SK-N-SH (cell line): ENCODE results near the gene ICA1. TPM values are rescaled to one million over a fixed set of nuclear protein-coding genes. Genes with fewer than 3 reads are reported as not detected.

Experiments used
- CTCF ChIA-PET: fragments of 300-600, 350-600 bp; formaldehyde crosslinking; extraction: SDS; loops from one replicate; lab custom pipeline; 2021; lab: Yijun Ruan, JAX
- POLR2A ChIA-PET: fragments of 350-600 bp; sonication (Branson Sonifier 250); formaldehyde crosslinking; extraction: SDS; loops from one replicate; lab custom pipeline; 2020; ENCODE audit warnings: antibody characterized with exemption, inconsistent platforms; lab: Yijun Ruan, JAX
- DNase-seq: peaks from one replicate; pipeline ENCODE4 v3.0.0; 2012
- H2AFZ ChIP-seq: fragments of 200-600 bp; sonication (generic); 2 replicates; pipeline ENCODE4 v1.8.1; 2016; ENCODE audit warnings: antibody characterized with exemption, mild to moderate bottlenecking, low read depth
- H3F3A ChIP-seq: fragments of 200-600 bp; sonication (generic); replicated peaks from 2 replicates; pipeline ENCODE3; 2016; ENCODE audit warnings: antibody characterized with exemption, mild to moderate bottlenecking; ENCODE audit not compliant: insufficient read depth
- H3K27ac ChIP-seq, 2 experiments: fragments of 200-500 bp in 1 of 2; fragments of 200-600 bp in 1 of 2; sonication (Bioruptor generic) in 1 of 2; sonication (generic), shearing (Covaris generic) in 1 of 2; 2 replicates each; pipeline versions ENCODE4 v1.5.1 to v1.6.1; 2014 to 2016; ENCODE audit warnings: low read depth in 2 of 2, inconsistent platforms in 1 of 2, low read length in 1 of 2, mild to moderate bottlenecking in 1 of 2, mixed read lengths in 1 of 2
- H3K27me3 ChIP-seq: fragments of 200-600 bp; sonication (generic), shearing (Covaris generic); 2 replicates; pipeline ENCODE4 v1.6.1; 2016; ENCODE audit warnings: mixed run types; ENCODE audit not compliant: insufficient read depth
- H3K36me3 ChIP-seq, 2 experiments: fragments of 200-500 bp in 1 of 2; fragments of 200-600 bp in 1 of 2; sonication (Bioruptor generic) in 1 of 2; sonication (generic) in 1 of 2; replicated peaks in 1 of 2; 2 replicates each; pipeline versions ENCODE3 to v1.5.1; 2014 to 2016; ENCODE audit warnings: low read length in 1 of 2, mild to moderate bottlenecking in 1 of 2; ENCODE audit not compliant: insufficient read depth in 2 of 2, control insufficient read depth in 1 of 2
- H3K4me1 ChIP-seq, 2 experiments: fragments of 200-500 bp in 1 of 2; fragments of 200-600 bp in 1 of 2; sonication (Bioruptor generic) in 1 of 2; sonication (generic), shearing (Covaris generic) in 1 of 2; 2 replicates each; pipeline versions ENCODE4 v1.5.1 to v1.6.1; 2014 to 2016; ENCODE audit warnings: low read depth in 1 of 2, low read length in 1 of 2, mixed run types in 1 of 2; ENCODE audit not compliant: insufficient read depth in 2 of 2, control insufficient read depth in 1 of 2
- H3K4me2 ChIP-seq: fragments of 200-600 bp; sonication (generic), shearing (Covaris generic); 2 replicates; pipeline ENCODE4 v1.6.1; 2017; ENCODE audit warnings: mixed run types
- H3K4me3 ChIP-seq, 2 experiments: fragments of 200-500 bp in 1 of 2; fragments of 200-600 bp in 1 of 2; sonication (Bioruptor generic) in 1 of 2; sonication (generic), shearing (Covaris generic) in 1 of 2; 2 replicates each; pipeline versions ENCODE4 v1.5.1 to v1.8.1; 2014 to 2016; ENCODE audit warnings: low read depth in 2 of 2, inconsistent platforms in 1 of 2, low read length in 1 of 2, mild to moderate bottlenecking in 1 of 2, mixed read lengths in 1 of 2, moderate library complexity in 1 of 2
- H3K79me2 ChIP-seq: fragments of 200-600 bp; sonication (generic); 2 replicates; pipeline ENCODE4 v1.8.1; 2017; ENCODE audit warnings: mild to moderate bottlenecking; ENCODE audit not compliant: insufficient read depth
- H3K9ac ChIP-seq: fragments of 200-600 bp; sonication (generic); 2 replicates; pipeline ENCODE4 v1.6.1; 2017; ENCODE audit warnings: mixed run types
- H3K9me2 ChIP-seq: fragments of 200-600 bp; sonication (generic); 2 replicates; pipeline ENCODE4 v1.6.1; 2017; ENCODE audit warnings: mixed run types
- H3K9me3 ChIP-seq: fragments of 200-600 bp; sonication (generic); 2 replicates; pipeline ENCODE4 v1.6.1; 2017; ENCODE audit warnings: mixed run types, mild to moderate bottlenecking, moderate library complexity
- H4K20me1 ChIP-seq: fragments of 200-600 bp; sonication (generic); 2 replicates; pipeline ENCODE4 v1.6.1; 2017; ENCODE audit warnings: mild to moderate bottlenecking, mixed run types; ENCODE audit not compliant: insufficient read depth
- EP300 ChIP-seq, 2 experiments: IDR thresholded peaks; 2 replicates each; pipeline versions ENCODE4 v1.4.0 to v1.6.1; 2012; ENCODE audit warnings: borderline replicate concordance in 1 of 2, low read depth in 1 of 2, low read length in 1 of 2
- EZH2phosphoT487 ChIP-seq: fragments of 200-600 bp; sonication (generic); IDR thresholded peaks from 2 replicates; pipeline ENCODE4 v1.6.1; 2017; ENCODE audit warnings: low read depth, mixed run types, mild to moderate bottlenecking, antibody characterized with exemption, moderate library complexity, borderline replicate concordance
- FOSL2 ChIP-seq: IDR thresholded peaks from 2 replicates; pipeline ENCODE4 v1.4.0; 2012; ENCODE audit warnings: low read depth, mild to moderate bottlenecking, moderate library complexity, borderline replicate concordance
- FOXJ3 ChIP-seq: sonication (generic); formaldehyde crosslinking; IDR thresholded peaks from 2 replicates; pipeline ENCODE4 v1.5.1; 2020; ENCODE audit warnings: mild to moderate bottlenecking, missing genetic modification reagents
- GABPA ChIP-seq: IDR thresholded peaks from 2 replicates; pipeline ENCODE4 v1.4.0; 2012; ENCODE audit warnings: low read depth, mild to moderate bottlenecking
- GATA2 ChIP-seq: sonication (generic); formaldehyde crosslinking; IDR thresholded peaks from 2 replicates; pipeline ENCODE4 v1.5.0; 2020; ENCODE audit warnings: mild to moderate bottlenecking, missing genetic modification reagents
- JUND ChIP-seq: IDR thresholded peaks from 2 replicates; pipeline ENCODE4 v1.4.0; 2012
- MAX ChIP-seq: IDR thresholded peaks from 2 replicates; pipeline ENCODE4 v1.4.0; 2012; ENCODE audit warnings: low read depth
- MEF2A ChIP-seq: IDR thresholded peaks from 2 replicates; pipeline ENCODE4 v1.4.0; 2012; ENCODE audit warnings: low read depth, borderline replicate concordance
- MXI1 ChIP-seq: IDR thresholded peaks from 2 replicates; pipeline ENCODE4 v1.6.1; 2012; ENCODE audit warnings: mild to moderate bottlenecking, low read depth, low read length, improper control_type of control experiment
- NRF1 ChIP-seq: IDR thresholded peaks from 2 replicates; pipeline ENCODE4 v1.6.1; 2012; ENCODE audit warnings: low read depth, mild to moderate bottlenecking, low read length
- PBX3 ChIP-seq: IDR thresholded peaks from 2 replicates; pipeline ENCODE4; 2012
- POLR2AphosphoS5 ChIP-seq: IDR thresholded peaks from 2 replicates; pipeline ENCODE4 v1.6.1; 2012; ENCODE audit warnings: low read depth, low read length
- RCOR1 ChIP-seq: fragments of 150-350 bp; IDR thresholded peaks from 2 replicates; pipeline ENCODE4 v1.6.1; 2017; ENCODE audit warnings: antibody characterized with exemption, low read length
- REST ChIP-seq: IDR thresholded peaks from 2 replicates; pipeline ENCODE4 v1.6.1; 2012; ENCODE audit warnings: mild to moderate bottlenecking, low read depth, low read length, moderate library complexity
- RXRA ChIP-seq: IDR thresholded peaks from 2 replicates; pipeline ENCODE4 v1.4.0; 2012; ENCODE audit warnings: low read depth, mild to moderate bottlenecking, borderline replicate concordance
- SMC3 ChIP-seq: IDR thresholded peaks from 2 replicates; pipeline ENCODE4 v1.6.1; 2012; ENCODE audit warnings: low read depth, low read length, improper control_type of control experiment
- USF1 ChIP-seq: IDR thresholded peaks from 2 replicates; pipeline ENCODE4 v1.4.0; 2012; ENCODE audit warnings: low read depth, borderline replicate concordance
- YY1 ChIP-seq: IDR thresholded peaks from 2 replicates; pipeline ENCODE4 v1.4.0; 2012; ENCODE audit warnings: low read depth, mild to moderate bottlenecking
- ZBTB33 ChIP-seq: IDR thresholded peaks from 2 replicates; pipeline ENCODE4 v1.4.0; 2012; ENCODE audit warnings: low read depth, borderline replicate concordance
- WGBS: methylation state at CpG from one replicate; pipeline ENCODE4 v1.1.6; 2017; ENCODE audit warnings: low lambda C conversion rate; 5-methylcytosine and 5-hydroxymethylcytosine counted together
- polyA plus RNA-seq, 3 experiments: library from polyadenylated mRNA; depleted of rRNA; stranded (reverse); fragments of >200 nt; gene quantifications; 2 replicates each; pipeline ENCODE4 v1.2.3, GENCODE V29; 2012

The ICA1 gene
- polyA plus RNA-seq, 1 of the 3 experiments (the other 2 are of a cell fraction), result 2.4 TPM

GRCh38 chr7:8112685-8113084 lies 149.3 kb downstream of the ICA1 start:
- no peak overlapping the region for H3K4me3 ChIP-seq
- no peaks in the 10 kb centered on the region for H3K27me3 ChIP-seq
- no peaks in the 10 kb centered on the region for H3F3A ChIP-seq
- no peaks in the 10 kb centered on the region for H3K9me3 ChIP-seq
- no peaks in the 10 kb centered on the region for H3K9me2 ChIP-seq
- TF ChIP-seq GATA2 (CRISPR knock-in tag), result no peak
- TF ChIP-seq GABPA, result no peak
- TF ChIP-seq PBX3, result no peak
- no peak for TF ChIP-seq MXI1
- TF ChIP-seq POLR2AphosphoS5, result no peak
- no peak for TF ChIP-seq RXRA
- TF ChIP-seq NRF1, result no peak
- TF ChIP-seq JUND, result no peak
- TF ChIP-seq USF1, result no peak
- TF ChIP-seq, all 33 proteins: peak for 0
- ChIA-PET CTCF (interaction anchor here (1.4 to 2.1 kb wide), 2 partner anchors 13 to 432 kb away, joined by 3 to 8 read pairs; no protein-coding TSS in a partner anchor), POLR2A (no interaction called here)
- WGBS, result 17% methylated on average over 1 of the region's 2 CpGs
- no peak for DNase-seq
- H2AFZ ChIP-seq, result no peak overlapping the region
- H4K20me1 ChIP-seq, result no peaks in the 10 kb centered on the region
- H3K9ac ChIP-seq, result no peak overlapping the region
- H3K79me2 ChIP-seq, result no peaks in the 10 kb centered on the region
- H3K4me2 ChIP-seq, result no peak overlapping the region
- peaks cover 0 to 16% of the 10 kb centered on the region in 2 experiments for H3K36me3 ChIP-seq
- H3K4me1 ChIP-seq, result no peaks in the 10 kb centered on the region; a peak in 2 of 4 replicates
- H3K27ac ChIP-seq, result no peak overlapping the region

GRCh38 chr7:8111282-8111960 lies 150.5 kb downstream of the ICA1 start:
- Histone ChIP-seq H3K36me3 (peaks cover 0 to 9% of the 10 kb centered on the region in 2 experiments), H3K27me3 (no peaks in the 10 kb centered on the region), H3K9ac (no peak overlapping the region), H3K4me3 (no peak overlapping the region), H2AFZ (no peak overlapping the region), H3K4me2 (no peak overlapping the region), H3F3A (no peaks in the 10 kb centered on the region), H3K79me2 (no peaks in the 10 kb centered on the region), H4K20me1 (no peaks in the 10 kb centered on the region), H3K4me1 (no peaks in the 10 kb centered on the region; a peak in 2 of 4 replicates), H3K27ac (no peak overlapping the region), H3K9me3 (no peaks in the 10 kb centered on the region), H3K9me2 (no peaks in the 10 kb centered on the region)
- 73% methylated on average over 11 of the region's 11 CpGs for WGBS
- ChIA-PET POLR2A (no interaction called here), CTCF (interaction anchor here (0.6 to 2.1 kb wide), 5 partner anchors 9 to 431 kb away, joined by 3 to 8 read pairs (median 3); no protein-coding TSS in a partner anchor)
- DNase-seq, result no peak
- TF ChIP-seq SMC3, result no peak
- TF ChIP-seq REST, result no peak
- no peak for TF ChIP-seq EZH2phosphoT487
- no peak for TF ChIP-seq ZBTB33
- TF ChIP-seq EP300 (IDR thresholded peaks at IDR 0.05; ENCODE audit: borderline replicate concordance in 1 of 2, low read depth in 1 of 2, low read length in 1 of 2), result no peak
- no peak for TF ChIP-seq NRF1
- TF ChIP-seq FOXJ3, result no peak
- no peak for TF ChIP-seq POLR2AphosphoS5
- no peak for TF ChIP-seq MEF2A
- TF ChIP-seq FOSL2, result no peak
- no peak for TF ChIP-seq GATA2 (CRISPR knock-in tag)
- TF ChIP-seq YY1, result no peak
- TF ChIP-seq MAX, result no peak
- no peak for TF ChIP-seq RCOR1
